Measurements from ENCODE around the gene HSD17B13. TPM values are rescaled to one million over a fixed set of nuclear protein-coding genes. Genes with fewer than 3 reads are reported as not detected.
"Not testable (repeated sequence)": the region's sequence is repeated elsewhere in the genome, so short reads cannot be mapped to it uniquely, and the experiment has no call there.

Gene HSD17B13
- total RNA-seq, 1 experiment from 2014 or later: 0.14 TPM

GRCh38 chr4:87321888-87322287 lies 794 bp downstream of the HSD17B13 start:
- CTCF ChIA-PET: no interaction called here
- Mint-ChIP-seq H3K4me1 (ENCODE audit: low read depth, unreplicated experiment) (no peaks in the 10 kb centered on the region), H3K4me3 (ENCODE audit: unreplicated experiment) (no peak overlapping the region), H3K36me3 (ENCODE audit: insufficient read depth, unreplicated experiment) (no peaks in the 10 kb centered on the region), H3K27me3 (ENCODE audit: insufficient read depth, unreplicated experiment) (no peaks in the 10 kb centered on the region), H3K9me3 (ENCODE audit: unreplicated experiment) (no peaks in the 10 kb centered on the region), H3K27ac (ENCODE audit: unreplicated experiment) (no peak overlapping the region)
- POLR2A ChIA-PET: no interaction called here
- no peak for DNase-seq
- Histone ChIP-seq H3K4me3 (ENCODE audit: low read depth, low read length) (no peak overlapping the region), H3K27me3 (replicated peaks; ENCODE audit: control insufficient read depth, insufficient read depth, low read length) (no peaks in the 10 kb centered on the region), H3K9me3 (no peaks in the 10 kb centered on the region), H3K36me3 (ENCODE audit: control insufficient read depth, insufficient read depth, low read length) (no peaks in the 10 kb centered on the region), H3K4me1 (no peaks in the 10 kb centered on the region)
- intact Hi-C loops (cut with micrococcal nuclease; ENCODE audit: unreplicated experiment): no loop called here
- TF ChIP-seq CTCF (IDR thresholded peaks at IDR 0.05; ENCODE audit: insufficient read depth in 1 of 2, low read depth in 1 of 2, low read length in 1 of 2, severe bottlenecking in 1 of 2, unreplicated experiment in 1 of 2): no peak
- BruUV-seq (replicated peaks): no TSS peak

GRCh38 chr4:87317527-87317926 lies 5.2 kb downstream of the HSD17B13 start:
- no peaks in the 10 kb centered on the region for H3K9me3 Mint-ChIP-seq (ENCODE audit: unreplicated experiment)
- no peaks in the 10 kb centered on the region for H3K36me3 Mint-ChIP-seq (ENCODE audit: insufficient read depth, unreplicated experiment)
- no peak overlapping the region for H3K27ac Mint-ChIP-seq (ENCODE audit: unreplicated experiment)
- H3K4me3 Mint-ChIP-seq (ENCODE audit: unreplicated experiment): no peak overlapping the region
- Histone ChIP-seq H3K4me3 (ENCODE audit: low read depth, low read length) (no peak overlapping the region), H3K27me3 (replicated peaks; ENCODE audit: control insufficient read depth, insufficient read depth, low read length) (no peaks in the 10 kb centered on the region), H3K9me3 (no peaks in the 10 kb centered on the region), H3K4me1 (no peaks in the 10 kb centered on the region), H3K36me3 (ENCODE audit: control insufficient read depth, insufficient read depth, low read length) (no peaks in the 10 kb centered on the region)
- no peaks in the 10 kb centered on the region for H3K4me1 Mint-ChIP-seq (ENCODE audit: low read depth, unreplicated experiment)
- no peak for TF ChIP-seq CTCF (IDR thresholded peaks at IDR 0.05; ENCODE audit: insufficient read depth in 1 of 2, low read depth in 1 of 2, low read length in 1 of 2, severe bottlenecking in 1 of 2, unreplicated experiment in 1 of 2)
- no peaks in the 10 kb centered on the region for H3K27me3 Mint-ChIP-seq (ENCODE audit: insufficient read depth, unreplicated experiment)
- BruUV-seq (replicated peaks): no TSS peak
- POLR2A ChIA-PET: no interaction called here
- DNase-seq: peak in 1 of 2 experiments; percentile 32
- intact Hi-C loops (cut with micrococcal nuclease; ENCODE audit: unreplicated experiment): no loop called here
- CTCF ChIA-PET: no interaction called here

- Mint-ChIP-seq H3K4me1 (ENCODE audit: low read depth, unreplicated experiment) (no peaks in the 10 kb centered on the region), H3K4me3 (ENCODE audit: unreplicated experiment) (no peak overlapping the region), H3K27me3 (ENCODE audit: insufficient read depth, unreplicated experiment) (no peaks in the 10 kb centered on the region), H3K36me3 (ENCODE audit: insufficient read depth, unreplicated experiment) (no peaks in the 10 kb centered on the region), H3K27ac (ENCODE audit: unreplicated experiment) (no peak overlapping the region), H3K9me3 (ENCODE audit: unreplicated experiment) (no peaks in the 10 kb centered on the region)
- no peak for TF ChIP-seq CTCF (IDR thresholded peaks at IDR 0.05; ENCODE audit: insufficient read depth in 1 of 2, low read depth in 1 of 2, low read length in 1 of 2, severe bottlenecking in 1 of 2, unreplicated experiment in 1 of 2)
- intact Hi-C loops (cut with micrococcal nuclease; ENCODE audit: unreplicated experiment): no loop called here
- ChIA-PET CTCF (no interaction called here), POLR2A (no interaction called here)
- Histone ChIP-seq H3K4me3 (ENCODE audit: low read depth, low read length) (no peak overlapping the region), H3K36me3 (ENCODE audit: control insufficient read depth, insufficient read depth, low read length) (no peaks in the 10 kb centered on the region), H3K27me3 (replicated peaks; ENCODE audit: control insufficient read depth, insufficient read depth, low read length) (no peaks in the 10 kb centered on the region), H3K9me3 (no peaks in the 10 kb centered on the region), H3K4me1 (no peaks in the 10 kb centered on the region)
- no peak for DNase-seq
- no TSS peak for BruUV-seq (replicated peaks)
Observed at GRCh38 chr4:87316961-87317360, 5.7 kb downstream of the HSD17B13 start.

- H3K27me3 ChIP-seq (replicated peaks; ENCODE audit: control insufficient read depth, insufficient read depth, low read length); DNase-seq; H3K4me1 Mint-ChIP-seq (ENCODE audit: low read depth, unreplicated experiment); H3K36me3 Mint-ChIP-seq (ENCODE audit: insufficient read depth, unreplicated experiment); intact Hi-C loops (cut with micrococcal nuclease; ENCODE audit: unreplicated experiment); H3K36me3 ChIP-seq (ENCODE audit: control insufficient read depth, insufficient read depth, low read length); H3K4me3 ChIP-seq (ENCODE audit: low read depth, low read length); H3K27ac Mint-ChIP-seq (ENCODE audit: unreplicated experiment); BruUV-seq (replicated peaks); H3K4me3 Mint-ChIP-seq (ENCODE audit: unreplicated experiment); H3K27me3 Mint-ChIP-seq (ENCODE audit: insufficient read depth, unreplicated experiment); H3K9me3 ChIP-seq; POLR2A ChIA-PET; H3K4me1 ChIP-seq; H3K9me3 Mint-ChIP-seq (ENCODE audit: unreplicated experiment): not testable (repeated sequence)
- CTCF ChIA-PET: interaction anchor here (0.6 kb wide), 1 partner anchor 46 kb away, joined by 5 read pairs; no protein-coding TSS in a partner anchor
Observed at GRCh38 chr4:87315000-87315399, 7.7 kb downstream of the HSD17B13 start.
